ENCODE measurements around the gene TRIM41. TPM values are rescaled to one million over a fixed set of nuclear protein-coding genes. Genes with fewer than 3 reads are reported as not detected.

Gene TRIM41
- polyA plus RNA-seq, 1 donor from 2014 or later, result 32.1 TPM

DNA sequence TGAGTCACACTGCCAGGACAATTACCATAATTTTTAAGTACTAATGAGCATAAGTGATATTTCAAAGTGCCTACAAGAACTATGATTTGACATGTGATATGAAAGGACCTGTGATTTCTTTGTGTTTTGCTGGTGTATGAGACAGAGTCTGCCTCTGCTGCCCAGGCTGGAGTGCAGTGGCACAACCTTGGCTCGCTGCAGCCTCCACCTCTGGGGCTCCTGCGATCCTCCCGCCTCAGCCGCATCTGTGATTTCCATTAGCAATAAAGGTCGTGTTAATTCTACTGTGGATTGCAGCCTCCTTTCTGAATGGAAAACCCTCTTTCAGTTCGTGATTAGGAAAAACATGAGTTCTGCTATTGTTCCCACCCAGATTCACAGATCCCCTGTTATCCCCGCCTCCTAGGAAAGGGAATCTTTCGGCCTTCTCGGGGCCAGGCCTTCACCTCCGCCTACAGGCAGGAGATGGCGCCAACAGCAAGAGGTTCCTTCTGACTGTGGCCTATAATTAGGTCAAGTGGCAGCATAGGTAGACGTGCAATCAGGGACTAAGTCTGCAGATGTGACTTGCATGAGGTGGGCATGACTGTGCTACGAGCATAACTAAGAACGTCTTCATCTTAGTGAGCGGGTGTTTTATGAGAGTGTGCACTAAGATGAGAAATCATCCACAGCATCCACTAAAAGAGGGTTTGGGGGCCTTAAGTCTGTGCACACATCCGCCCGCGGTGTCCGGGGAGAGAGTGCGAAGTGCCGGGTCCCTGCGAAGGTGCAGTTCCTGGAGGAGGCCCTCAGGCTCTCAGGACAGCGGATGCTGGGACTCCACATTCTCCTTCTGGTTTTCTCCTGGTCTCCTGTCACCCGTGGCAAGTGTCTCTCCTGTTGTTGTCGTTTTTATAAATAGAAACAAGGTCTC, 41.2 kb upstream of the TRIM41 start:
- Histone ChIP-seq H3K79me2 (replicated peaks; ENCODE audit: insufficient read depth, low read length) (no peaks in the 10 kb centered on the region), H3K27me3 (ENCODE audit: insufficient read depth, low read depth, low read length) (no peaks in the 10 kb centered on the region), H3K4me3 (ENCODE audit: low read length) (no peak overlapping the region), H3F3A (ENCODE audit: insufficient read depth, low read length, poor library complexity, severe bottlenecking) (no peaks in the 10 kb centered on the region), H3K9ac (ENCODE audit: low read length) (no peak overlapping the region), H3K4me2 (ENCODE audit: low read length) (no peak overlapping the region), H3K27ac (ENCODE audit: low read length) (no peak overlapping the region), H3K9me3 (ENCODE audit: low read length) (no peaks in the 10 kb centered on the region), H4K20me1 (ENCODE audit: insufficient read depth) (no peaks in the 10 kb centered on the region), H3K9me2 (ENCODE audit: insufficient read depth, low read length) (no peaks in the 10 kb centered on the region), H3K36me3 (ENCODE audit: insufficient read depth, low read length) (no peaks in the 10 kb centered on the region), H2AFZ (ENCODE audit: low read depth, low read length) (no peak overlapping the region)
- TF ChIP-seq TAF1 (IDR thresholded peaks at IDR 0.05; ENCODE audit: low read depth), result no peak
- peak; percentile 86 for TF ChIP-seq CTCF (IDR thresholded peaks at IDR 0.05; ENCODE audit: poor library complexity, severe bottlenecking)
- TF ChIP-seq RAD21 (conservative IDR thresholded peaks at IDR 0.05), result peak; percentile 87
- no peak for TF ChIP-seq EP300 (conservative IDR thresholded peaks at IDR 0.05; ENCODE audit: poor library complexity, severe bottlenecking)
- TF ChIP-seq SMC3 (conservative IDR thresholded peaks at IDR 0.05; ENCODE audit: poor library complexity), result peak; percentile 85
- TF ChIP-seq, protein P1, sequence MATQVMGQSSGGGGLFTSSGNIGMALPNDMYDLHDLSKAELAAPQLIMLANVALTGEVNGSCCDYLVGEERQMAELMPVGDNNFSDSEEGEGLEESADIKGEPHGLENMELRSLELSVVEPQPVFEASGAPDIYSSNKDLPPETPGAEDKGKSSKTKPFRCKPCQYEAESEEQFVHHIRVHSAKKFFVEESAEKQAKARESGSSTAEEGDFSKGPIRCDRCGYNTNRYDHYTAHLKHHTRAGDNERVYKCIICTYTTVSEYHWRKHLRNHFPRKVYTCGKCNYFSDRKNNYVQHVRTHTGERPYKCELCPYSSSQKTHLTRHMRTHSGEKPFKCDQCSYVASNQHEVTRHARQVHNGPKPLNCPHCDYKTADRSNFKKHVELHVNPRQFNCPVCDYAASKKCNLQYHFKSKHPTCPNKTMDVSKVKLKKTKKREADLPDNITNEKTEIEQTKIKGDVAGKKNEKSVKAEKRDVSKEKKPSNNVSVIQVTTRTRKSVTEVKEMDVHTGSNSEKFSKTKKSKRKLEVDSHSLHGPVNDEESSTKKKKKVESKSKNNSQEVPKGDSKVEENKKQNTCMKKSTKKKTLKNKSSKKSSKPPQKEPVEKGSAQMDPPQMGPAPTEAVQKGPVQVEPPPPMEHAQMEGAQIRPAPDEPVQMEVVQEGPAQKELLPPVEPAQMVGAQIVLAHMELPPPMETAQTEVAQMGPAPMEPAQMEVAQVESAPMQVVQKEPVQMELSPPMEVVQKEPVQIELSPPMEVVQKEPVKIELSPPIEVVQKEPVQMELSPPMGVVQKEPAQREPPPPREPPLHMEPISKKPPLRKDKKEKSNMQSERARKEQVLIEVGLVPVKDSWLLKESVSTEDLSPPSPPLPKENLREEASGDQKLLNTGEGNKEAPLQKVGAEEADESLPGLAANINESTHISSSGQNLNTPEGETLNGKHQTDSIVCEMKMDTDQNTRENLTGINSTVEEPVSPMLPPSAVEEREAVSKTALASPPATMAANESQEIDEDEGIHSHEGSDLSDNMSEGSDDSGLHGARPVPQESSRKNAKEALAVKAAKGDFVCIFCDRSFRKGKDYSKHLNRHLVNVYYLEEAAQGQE (IDR thresholded peaks at IDR 0.05; ENCODE audit: borderline replicate concordance), result no peak
- no peak for TF ChIP-seq POLR2AphosphoS5 (IDR thresholded peaks at IDR 0.05)
- no peak for TF ChIP-seq MXI1 (conservative IDR thresholded peaks at IDR 0.05; ENCODE audit: poor library complexity, severe bottlenecking)
- TF ChIP-seq EZH2 (IDR thresholded peaks at IDR 0.05; ENCODE audit: borderline replicate concordance, insufficient read depth, low read length, poor library complexity, severe bottlenecking), result no peak

- Histone ChIP-seq H3K4me3 (ENCODE audit: low read length) (no peak overlapping the region), H3K4me2 (ENCODE audit: low read length) (no peak overlapping the region), H3K27ac (ENCODE audit: low read length) (no peak overlapping the region), H3K9me2 (ENCODE audit: insufficient read depth, low read length) (no peaks in the 10 kb centered on the region), H4K20me1 (ENCODE audit: insufficient read depth) (no peaks in the 10 kb centered on the region), H3F3A (ENCODE audit: insufficient read depth, low read length, poor library complexity, severe bottlenecking) (no peaks in the 10 kb centered on the region), H3K9me3 (ENCODE audit: low read length) (no peaks in the 10 kb centered on the region), H3K27me3 (ENCODE audit: insufficient read depth, low read depth, low read length) (no peaks in the 10 kb centered on the region), H3K9ac (ENCODE audit: low read length) (no peak overlapping the region), H3K36me3 (ENCODE audit: insufficient read depth, low read length) (no peaks in the 10 kb centered on the region), H2AFZ (ENCODE audit: low read depth, low read length) (no peak overlapping the region), H3K79me2 (replicated peaks; ENCODE audit: insufficient read depth, low read length) (no peaks in the 10 kb centered on the region)
- TF ChIP-seq CTCF (IDR thresholded peaks at IDR 0.05; ENCODE audit: poor library complexity, severe bottlenecking) (no peak), POLR2AphosphoS5 (IDR thresholded peaks at IDR 0.05) (no peak), EZH2 (IDR thresholded peaks at IDR 0.05; ENCODE audit: borderline replicate concordance, insufficient read depth, low read length, poor library complexity, severe bottlenecking) (no peak), EP300 (conservative IDR thresholded peaks at IDR 0.05; ENCODE audit: poor library complexity, severe bottlenecking) (no peak), RAD21 (conservative IDR thresholded peaks at IDR 0.05) (no peak), SMC3 (conservative IDR thresholded peaks at IDR 0.05; ENCODE audit: poor library complexity) (no peak), MXI1 (conservative IDR thresholded peaks at IDR 0.05; ENCODE audit: poor library complexity, severe bottlenecking) (no peak), TAF1 (IDR thresholded peaks at IDR 0.05; ENCODE audit: low read depth) (no peak)
- TF ChIP-seq, protein P1 (IDR thresholded peaks at IDR 0.05; ENCODE audit: borderline replicate concordance), result no peak
These were observed 40.4 kb upstream of the TRIM41 start for GRCh38 chr5:181182651-181183050.

Measured in neural cell (in vitro differentiated cells).